ENCODE data around the gene RNF223. TPM values are rescaled to one million over a fixed set of nuclear protein-coding genes. Genes with fewer than 3 reads are reported as not detected.

Gene RNF223
- total and polyA plus RNA-seq, 7 experiments from 2014 or later, result 0.32 TPM; not detected in 6

GRCh38 chr1:1088801-1089680, 14.9 kb upstream of the RNF223 start:
- DNase-seq, result no peak
- intact Hi-C loops (cut with micrococcal nuclease), result no loop called here
- POLR2A ChIA-PET, result no interaction called here
- H3K36me3 ChIP-seq (ENCODE audit: control insufficient read depth in 2 of 3, insufficient read depth in 3 of 3, low read length in 3 of 3), result no peaks in the 10 kb centered on the region
- no peak overlapping the region for H3K27ac ChIP-seq (ENCODE audit: low read depth, low read length)
- Mint-ChIP-seq H3K9me3 (peaks cover 0 to 4% (median 0%) of the 10 kb centered on the region in 11 donors), H3K27me3 (no peaks in the 10 kb centered on the region), H3K4me3 (no peak overlapping the region), H3K27ac (no peak overlapping the region), H3K36me3 (peaks cover 0 to 7% (median 1%) of the 10 kb centered on the region in 5 donors), H3K4me1 (peaks cover 0 to 3% (median 0%) of the 10 kb centered on the region in 7 donors)
- no peaks in the 10 kb centered on the region for H3K9me3 ChIP-seq (ENCODE audit: control insufficient read depth in 2 of 3, low read length in 3 of 3)
- no peaks in the 10 kb centered on the region for H3K27me3 ChIP-seq (ENCODE audit: control insufficient read depth in 2 of 2, insufficient read depth in 2 of 2, low read length in 2 of 2)
- no peak for ATAC-seq
- CTCF ChIA-PET, result no interaction called here
- H3K4me3 ChIP-seq (ENCODE audit: low read length), result no peak overlapping the region
- no peaks in the 10 kb centered on the region for H3K4me1 ChIP-seq (ENCODE audit: control insufficient read depth in 2 of 2, insufficient read depth in 2 of 2, low read length in 2 of 2)

- H3K27me3 Mint-ChIP-seq, result no peaks in the 10 kb centered on the region
- peaks cover 0 to 2% (median 0%) of the 10 kb centered on the region in 11 donors for H3K9me3 Mint-ChIP-seq
- Histone ChIP-seq H3K36me3 (ENCODE audit: control insufficient read depth in 2 of 3, insufficient read depth in 3 of 3, low read length in 3 of 3) (peaks cover 0 to 7% (median 0%) of the 10 kb centered on the region in 3 experiments), H3K4me1 (ENCODE audit: control insufficient read depth in 2 of 2, insufficient read depth in 2 of 2, low read length in 2 of 2) (no peaks in the 10 kb centered on the region), H3K27ac (ENCODE audit: low read depth, low read length) (no peak overlapping the region), H3K27me3 (ENCODE audit: control insufficient read depth in 2 of 2, insufficient read depth in 2 of 2, low read length in 2 of 2) (no peaks in the 10 kb centered on the region), H3K9me3 (ENCODE audit: control insufficient read depth in 2 of 3, low read length in 3 of 3) (no peaks in the 10 kb centered on the region), H3K4me3 (ENCODE audit: low read length) (no peak overlapping the region)
- H3K4me1 Mint-ChIP-seq, result peaks cover 0 to 3% (median 0%) of the 10 kb centered on the region in 7 donors
- H3K27ac Mint-ChIP-seq, result no peak overlapping the region
- H3K4me3 Mint-ChIP-seq, result no peak overlapping the region
- intact Hi-C loops (cut with micrococcal nuclease), result no loop called here
- DNase-seq (no peak), ATAC-seq (no peak)
- POLR2A ChIA-PET, result no interaction called here
- H3K36me3 Mint-ChIP-seq, result peaks cover 0 to 4% (median 0%) of the 10 kb centered on the region in 5 donors
- CTCF ChIA-PET, result no interaction called here
These were observed 14.1 kb upstream of the RNF223 start for GRCh38 chr1:1088029-1088800.

- H3K36me3 ChIP-seq (ENCODE audit: control insufficient read depth in 2 of 3, insufficient read depth in 3 of 3, low read length in 3 of 3), result peaks cover 0 to 7% (median 0%) of the 10 kb centered on the region in 3 experiments
- ATAC-seq, result no peak
- H3K9me3 ChIP-seq (ENCODE audit: control insufficient read depth in 2 of 3, low read length in 3 of 3), result no peaks in the 10 kb centered on the region
- intact Hi-C loops (cut with micrococcal nuclease), result no loop called here
- ChIA-PET POLR2A (no interaction called here), CTCF (no interaction called here)
- no peak for DNase-seq
- Mint-ChIP-seq H3K36me3 (peaks cover 0 to 2% (median 0%) of the 10 kb centered on the region in 5 donors), H3K9me3 (no peaks in the 10 kb centered on the region), H3K27ac (no peak overlapping the region), H3K27me3 (no peaks in the 10 kb centered on the region), H3K4me3 (no peak overlapping the region), H3K4me1 (no peaks in the 10 kb centered on the region)
- no peaks in the 10 kb centered on the region for H3K4me1 ChIP-seq (ENCODE audit: control insufficient read depth in 2 of 2, insufficient read depth in 2 of 2, low read length in 2 of 2)
- no peaks in the 10 kb centered on the region for H3K27me3 ChIP-seq (ENCODE audit: control insufficient read depth in 2 of 2, insufficient read depth in 2 of 2, low read length in 2 of 2)
- no peak overlapping the region for H3K27ac ChIP-seq (ENCODE audit: low read depth, low read length)
- H3K4me3 ChIP-seq (ENCODE audit: low read length), result no peak overlapping the region
These were observed 13.4 kb upstream of the RNF223 start for GRCh38 chr1:1087351-1088028.

GRCh38 chr1:1086911-1087341, 12.8 kb upstream of the RNF223 start:
- ChIA-PET POLR2A (no interaction called here), CTCF (no interaction called here)
- Histone ChIP-seq H3K27me3 (ENCODE audit: control insufficient read depth in 2 of 2, insufficient read depth in 2 of 2, low read length in 2 of 2) (no peaks in the 10 kb centered on the region), H3K27ac (ENCODE audit: low read depth, low read length) (no peak overlapping the region), H3K36me3 (ENCODE audit: control insufficient read depth in 2 of 3, insufficient read depth in 3 of 3, low read length in 3 of 3) (peaks cover 0 to 7% (median 0%) of the 10 kb centered on the region in 3 experiments), H3K4me1 (ENCODE audit: control insufficient read depth in 2 of 2, insufficient read depth in 2 of 2, low read length in 2 of 2) (no peaks in the 10 kb centered on the region), H3K4me3 (ENCODE audit: low read length) (no peak overlapping the region), H3K9me3 (ENCODE audit: control insufficient read depth in 2 of 3, low read length in 3 of 3) (no peaks in the 10 kb centered on the region)
- no peaks in the 10 kb centered on the region for H3K9me3 Mint-ChIP-seq
- peaks cover 0 to 2% (median 0%) of the 10 kb centered on the region in 5 donors for H3K36me3 Mint-ChIP-seq
- ATAC-seq, result no peak
- peak overlapping the region in 1 of 9 donors; percentile 54 for H3K27ac Mint-ChIP-seq
- H3K27me3 Mint-ChIP-seq, result no peaks in the 10 kb centered on the region
- intact Hi-C loops (cut with micrococcal nuclease), result no loop called here
- H3K4me3 Mint-ChIP-seq, result no peak overlapping the region
- no peaks in the 10 kb centered on the region for H3K4me1 Mint-ChIP-seq
- no peak for DNase-seq

GRCh38 chr1:1085911-1086841, 12.1 kb upstream of the RNF223 start:
- ChIA-PET POLR2A (no interaction called here), CTCF (no interaction called here)
- no peaks in the 10 kb centered on the region for H3K4me1 ChIP-seq (ENCODE audit: control insufficient read depth in 2 of 2, insufficient read depth in 2 of 2, low read length in 2 of 2)
- H3K4me1 Mint-ChIP-seq, result no peaks in the 10 kb centered on the region
- H3K36me3 Mint-ChIP-seq, result no peaks in the 10 kb centered on the region
- no peaks in the 10 kb centered on the region for H3K9me3 ChIP-seq (ENCODE audit: control insufficient read depth in 2 of 3, low read length in 3 of 3)
- peak overlapping the region in 1 of 9 donors; percentile 54 for H3K27ac Mint-ChIP-seq
- H3K27me3 Mint-ChIP-seq, result no peaks in the 10 kb centered on the region
- H3K27me3 ChIP-seq (ENCODE audit: control insufficient read depth in 2 of 2, insufficient read depth in 2 of 2, low read length in 2 of 2), result no peaks in the 10 kb centered on the region
- no peak overlapping the region for H3K27ac ChIP-seq (ENCODE audit: low read depth, low read length)
- intact Hi-C loops (cut with micrococcal nuclease), result no loop called here
- ATAC-seq, result no peak
- DNase-seq, result peak in 1 of 9 donors; percentile 8
- H3K4me3 ChIP-seq (ENCODE audit: low read length), result no peak overlapping the region
- no peaks in the 10 kb centered on the region for H3K9me3 Mint-ChIP-seq
- no peak overlapping the region for H3K4me3 Mint-ChIP-seq
- H3K36me3 ChIP-seq (ENCODE audit: control insufficient read depth in 2 of 3, insufficient read depth in 3 of 3, low read length in 3 of 3), result peaks cover 0 to 7% (median 0%) of the 10 kb centered on the region in 3 experiments
